ENCODE measurements around the gene DUSP22. TPM values are rescaled to one million over a fixed set of nuclear protein-coding genes. Genes with fewer than 3 reads are reported as not detected.

Gene DUSP22
- total RNA-seq, 1 experiment from 2014 or later = 25.0 TPM

DNA sequence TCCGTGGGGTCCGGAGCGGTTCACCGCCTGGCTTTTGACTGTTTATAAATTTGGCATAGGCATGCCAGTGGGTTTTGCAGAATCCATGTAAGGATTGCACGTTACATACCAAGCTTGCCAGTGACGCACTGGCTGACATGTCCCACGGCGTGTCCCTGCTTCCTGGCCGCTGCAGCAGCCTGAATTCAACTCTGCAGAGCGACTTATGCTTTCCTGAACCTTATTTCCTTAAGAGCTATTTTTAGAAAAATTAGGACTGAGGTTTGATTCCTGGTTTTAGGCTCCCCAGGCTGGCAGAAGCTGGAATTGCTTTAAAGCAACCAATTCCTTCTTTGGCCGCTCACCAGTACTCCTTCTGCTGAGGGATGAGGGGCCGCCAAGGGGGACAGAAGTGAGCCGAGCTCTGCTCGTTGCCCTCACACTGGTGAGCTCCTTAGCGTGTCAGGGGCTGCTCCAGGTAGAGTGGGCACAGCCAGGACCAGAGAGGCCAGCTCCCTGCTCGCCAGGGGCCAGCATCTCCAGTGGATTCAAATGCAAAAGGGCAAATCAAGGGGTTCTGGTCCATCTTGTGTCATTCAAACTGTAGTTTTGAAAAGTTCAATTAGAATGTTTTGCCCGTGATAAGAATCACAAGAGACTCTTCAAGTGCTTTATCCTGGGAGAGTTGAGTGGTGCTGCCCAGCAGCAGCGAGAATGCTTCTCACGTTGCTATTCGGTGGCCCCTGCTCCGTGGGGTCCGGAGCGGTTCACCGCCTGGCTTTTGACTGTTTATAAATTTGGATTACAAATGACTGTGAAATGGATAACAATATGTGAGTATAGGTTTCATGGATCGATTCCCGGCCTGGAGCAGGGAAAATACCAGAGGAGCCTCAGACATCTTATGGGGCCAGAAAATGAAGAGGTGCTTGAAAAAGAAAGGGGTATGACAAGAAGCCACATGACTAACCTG is 81.8 kb downstream of the DUSP22 start:
- H3K27ac Mint-ChIP-seq = no peak overlapping the region
- peaks cover 0 to 21% (median 3%) of the 10 kb centered on the region in 3 experiments; a peak in 5 of 7 replicates for H3K36me3 Mint-ChIP-seq (ENCODE audit: insufficient read depth in 1 of 3, low read depth in 3 of 3)
- Histone ChIP-seq H2BK120ac (ENCODE audit: low read depth, low read length, poor library complexity, severe bottlenecking) (no peak overlapping the region), H4K5ac (ENCODE audit: insufficient read length, low read depth, low read length) (no peak overlapping the region), H4K20me1 (ENCODE audit: control insufficient read depth, insufficient read depth, insufficient read length) (no peaks in the 10 kb centered on the region), H4K91ac (ENCODE audit: insufficient read length, low read depth, low read length) (no peak overlapping the region), H3K56ac (ENCODE audit: insufficient read length, low read depth, low read length) (no peak overlapping the region), H3K9me3 (ENCODE audit: control insufficient read depth, low read depth, low read length) (peaks cover 46% of the 10 kb centered on the region), H2BK5ac (ENCODE audit: insufficient read length, low read length) (no peak overlapping the region), H3K23ac (ENCODE audit: insufficient read length, low read depth, low read length) (no peak overlapping the region), H3K4me1 (ENCODE audit: insufficient read depth, low read length) (no peaks in the 10 kb centered on the region), H3K14ac (ENCODE audit: insufficient read depth, low read length) (no peak overlapping the region), H3K27ac (ENCODE audit: insufficient read length, low read depth, low read length) (no peak overlapping the region), H2AFZ (ENCODE audit: low read length) (no peak overlapping the region), H3K23me2 (ENCODE audit: insufficient read length, low read depth, low read length, poor library complexity, severe bottlenecking) (peaks cover 3% of the 10 kb centered on the region), H3K79me1 (ENCODE audit: insufficient read depth, low read depth, low read length, poor library complexity, severe bottlenecking) (no peaks in the 10 kb centered on the region), H3K18ac (ENCODE audit: insufficient read length, low read depth, low read length) (no peak overlapping the region), H3K9ac (ENCODE audit: extremely low read depth, insufficient read length, low read length) (no peak overlapping the region), H2BK15ac (ENCODE audit: low read depth, low read length) (no peak overlapping the region), H2BK20ac (ENCODE audit: low read depth, low read length, poor library complexity, severe bottlenecking) (no peak overlapping the region), H3K4ac (ENCODE audit: low read depth, low read length) (no peak overlapping the region), H3K27me3 (ENCODE audit: insufficient read depth, low read length) (no peaks in the 10 kb centered on the region), H3T11ph (ENCODE audit: low read length) (no peak overlapping the region), H4K8ac (replicated peaks; ENCODE audit: insufficient read length, low read depth, low read length) (no peak overlapping the region), H2AK5ac (ENCODE audit: insufficient read length, low read length) (no peak overlapping the region), H3K4me2 (ENCODE audit: insufficient read depth, insufficient read length, low read length) (no peak overlapping the region), H2BK12ac (ENCODE audit: insufficient read length, low read depth, low read length) (no peak overlapping the region), H3K79me2 (ENCODE audit: insufficient read depth, low read length) (no peaks in the 10 kb centered on the region)
- H3K9me3 Mint-ChIP-seq = peaks cover 85 to 91% of the 10 kb centered on the region in 2 experiments
- peaks cover 6 to 13% of the 10 kb centered on the region in 2 experiments for H3K4me1 Mint-ChIP-seq
- DNase-seq = peak; percentile 45
- TF ChIP-seq, protein P1, sequence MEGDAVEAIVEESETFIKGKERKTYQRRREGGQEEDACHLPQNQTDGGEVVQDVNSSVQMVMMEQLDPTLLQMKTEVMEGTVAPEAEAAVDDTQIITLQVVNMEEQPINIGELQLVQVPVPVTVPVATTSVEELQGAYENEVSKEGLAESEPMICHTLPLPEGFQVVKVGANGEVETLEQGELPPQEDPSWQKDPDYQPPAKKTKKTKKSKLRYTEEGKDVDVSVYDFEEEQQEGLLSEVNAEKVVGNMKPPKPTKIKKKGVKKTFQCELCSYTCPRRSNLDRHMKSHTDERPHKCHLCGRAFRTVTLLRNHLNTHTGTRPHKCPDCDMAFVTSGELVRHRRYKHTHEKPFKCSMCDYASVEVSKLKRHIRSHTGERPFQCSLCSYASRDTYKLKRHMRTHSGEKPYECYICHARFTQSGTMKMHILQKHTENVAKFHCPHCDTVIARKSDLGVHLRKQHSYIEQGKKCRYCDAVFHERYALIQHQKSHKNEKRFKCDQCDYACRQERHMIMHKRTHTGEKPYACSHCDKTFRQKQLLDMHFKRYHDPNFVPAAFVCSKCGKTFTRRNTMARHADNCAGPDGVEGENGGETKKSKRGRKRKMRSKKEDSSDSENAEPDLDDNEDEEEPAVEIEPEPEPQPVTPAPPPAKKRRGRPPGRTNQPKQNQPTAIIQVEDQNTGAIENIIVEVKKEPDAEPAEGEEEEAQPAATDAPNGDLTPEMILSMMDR (conservative IDR thresholded peaks at IDR 0.05) = 0 out of 3 replicates have a peak, but pooled peaks have one; percentile 19
- no CpG with 5 or more reads among the region's 26 CpGs for WGBS (ENCODE audit: extremely low coverage, insufficient read length, low lambda C conversion rate)
- peaks cover 29% of the 10 kb centered on the region for H3K27me3 Mint-ChIP-seq (ENCODE audit: low read depth)
- H3K4me3 Mint-ChIP-seq = no peak overlapping the region

Measured in H9 (cell line).